Iris pigment epithelial cell (primary cell): ENCODE data around the gene PCDHB12.
"Not testable (repeated sequence)": the region's sequence is repeated elsewhere in the genome, so short reads cannot be mapped to it uniquely, and the experiment has no call there.

Experiments
- DNase-seq: peaks from one replicate; pipeline ENCODE4 v3.0.0-alpha.2; 2011; ENCODE audit warnings: low read depth

The PCDHB12 gene

DNA sequence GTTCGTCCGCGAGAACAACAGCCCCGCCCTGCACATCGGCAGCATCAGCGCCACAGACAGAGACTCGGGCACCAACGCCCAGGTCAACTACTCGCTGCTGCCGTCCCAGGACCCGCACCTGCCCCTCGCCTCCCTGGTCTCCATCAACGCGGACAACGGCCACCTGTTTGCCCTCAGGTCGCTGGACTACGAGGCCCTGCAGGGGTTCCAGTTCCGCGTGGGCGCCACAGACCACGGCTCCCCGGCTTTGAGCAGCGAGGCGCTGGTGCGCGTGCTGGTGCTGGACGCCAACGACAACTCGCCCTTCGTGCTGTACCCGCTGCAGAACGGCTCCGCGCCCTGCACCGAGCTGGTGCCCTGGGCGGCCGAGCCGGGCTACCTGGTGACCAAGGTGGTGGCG lies 1.8 kb downstream of the PCDHB12 start:
- DNase-seq = not testable (repeated sequence)

DNA sequence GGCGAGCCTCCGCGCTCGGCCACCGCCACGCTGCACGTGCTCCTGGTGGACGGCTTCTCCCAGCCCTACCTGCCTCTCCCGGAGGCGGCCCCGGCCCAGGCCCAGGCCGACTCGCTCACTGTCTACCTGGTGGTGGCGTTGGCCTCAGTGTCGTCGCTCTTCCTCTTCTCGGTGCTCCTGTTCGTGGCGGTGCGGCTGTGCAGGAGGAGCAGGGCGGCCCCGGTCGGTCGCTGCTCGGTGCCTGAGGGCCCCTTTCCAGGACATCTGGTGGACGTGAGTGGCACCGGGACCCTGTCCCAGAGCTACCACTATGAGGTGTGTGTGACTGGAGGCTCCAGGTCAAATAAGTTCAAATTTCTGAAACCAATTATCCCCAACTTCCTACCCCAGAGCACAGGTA lies 2.3 kb downstream of the PCDHB12 start:
- not testable (repeated sequence) for DNase-seq

DNA sequence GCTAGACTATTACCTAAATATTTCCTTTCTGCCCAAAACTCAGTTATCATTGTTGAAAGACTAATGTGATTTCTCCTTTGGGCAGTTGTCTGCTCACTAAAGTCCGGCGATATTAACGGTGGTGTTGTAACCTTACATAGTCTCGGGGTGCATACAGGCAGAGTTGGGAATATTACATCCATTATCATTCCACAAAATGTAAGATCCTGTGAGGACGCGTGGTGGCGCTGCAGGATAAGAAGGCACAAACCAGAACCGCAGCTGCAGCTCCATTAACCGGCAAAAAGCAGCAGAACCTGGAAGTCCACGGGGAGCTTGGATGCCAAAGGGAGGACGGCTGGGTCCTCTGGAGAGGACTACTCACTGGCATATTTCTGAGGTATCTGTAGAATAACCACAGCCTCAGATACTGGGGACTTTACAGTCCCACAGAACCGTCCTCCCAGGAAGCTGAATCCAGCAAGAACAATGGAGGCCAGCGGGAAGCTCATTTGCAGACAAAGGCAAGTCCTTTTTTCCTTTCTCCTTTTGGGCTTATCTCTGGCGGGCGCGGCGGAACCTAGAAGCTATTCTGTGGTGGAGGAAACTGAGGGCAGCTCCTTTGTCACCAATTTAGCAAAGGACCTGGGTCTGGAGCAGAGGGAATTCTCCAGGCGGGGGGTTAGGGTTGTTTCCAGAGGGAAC lies 5.3 kb downstream of the PCDHB12 start, which contains the start of gene PCDHB13:
Gene PCDHB13 (plus strand): TSS at position 264 of the 684 bp plus-strand sequence. CDS start 205 bp downstream, at position 469.
- peak; percentile 25 for DNase-seq

DNA sequence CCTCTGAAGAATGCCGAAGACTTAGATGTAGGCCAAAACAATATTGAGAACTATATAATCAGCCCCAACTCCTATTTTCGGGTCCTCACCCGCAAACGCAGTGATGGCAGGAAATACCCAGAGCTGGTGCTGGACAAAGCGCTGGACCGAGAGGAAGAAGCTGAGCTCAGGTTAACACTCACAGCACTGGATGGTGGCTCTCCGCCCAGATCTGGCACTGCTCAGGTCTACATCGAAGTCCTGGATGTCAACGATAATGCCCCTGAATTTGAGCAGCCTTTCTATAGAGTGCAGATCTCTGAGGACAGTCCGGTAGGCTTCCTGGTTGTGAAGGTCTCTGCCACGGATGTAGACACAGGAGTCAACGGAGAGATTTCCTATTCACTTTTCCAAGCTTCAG lies 6.1 kb downstream of the PCDHB12 start:
- not testable (repeated sequence) for DNase-seq

DNA sequence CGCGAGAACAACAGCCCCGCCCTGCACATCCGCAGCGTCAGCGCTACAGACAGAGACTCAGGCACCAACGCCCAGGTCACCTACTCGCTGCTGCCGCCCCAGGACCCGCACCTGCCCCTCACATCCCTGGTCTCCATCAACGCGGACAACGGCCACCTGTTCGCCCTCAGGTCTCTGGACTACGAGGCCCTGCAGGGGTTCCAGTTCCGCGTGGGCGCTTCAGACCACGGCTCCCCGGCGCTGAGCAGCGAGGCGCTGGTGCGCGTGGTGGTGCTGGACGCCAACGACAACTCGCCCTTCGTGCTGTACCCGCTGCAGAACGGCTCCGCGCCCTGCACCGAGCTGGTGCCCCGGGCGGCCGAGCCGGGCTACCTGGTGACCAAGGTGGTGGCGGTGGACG lies 7.0 kb downstream of the PCDHB12 start:
- not testable (repeated sequence) for DNase-seq

DNA sequence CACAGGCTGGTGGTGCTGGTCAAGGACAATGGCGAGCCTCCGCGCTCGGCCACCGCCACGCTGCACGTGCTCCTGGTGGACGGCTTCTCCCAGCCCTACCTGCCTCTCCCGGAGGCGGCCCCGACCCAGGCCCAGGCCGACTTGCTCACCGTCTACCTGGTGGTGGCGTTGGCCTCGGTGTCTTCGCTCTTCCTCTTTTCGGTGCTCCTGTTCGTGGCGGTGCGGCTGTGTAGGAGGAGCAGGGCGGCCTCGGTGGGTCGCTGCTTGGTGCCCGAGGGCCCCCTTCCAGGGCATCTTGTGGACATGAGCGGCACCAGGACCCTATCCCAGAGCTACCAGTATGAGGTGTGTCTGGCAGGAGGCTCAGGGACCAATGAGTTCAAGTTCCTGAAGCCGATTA lies 7.5 kb downstream of the PCDHB12 start:
- DNase-seq = not testable (repeated sequence)

GRCh38 chr5:141223112-141223783 lies 14.7 kb downstream of the PCDHB12 start, which contains the start of gene PCDHB14:
Gene PCDHB14, plus strand, starts transcription at chr5:141223343. Its CDS starts 163 bp downstream, at chr5:141223506.
- peak; percentile 28 for DNase-seq

- not testable (repeated sequence) for DNase-seq
These were observed 16.3 kb downstream of the PCDHB12 start for GRCh38 chr5:141224844-141225243.

- not testable (repeated sequence) for DNase-seq
These were observed 16.9 kb downstream of the PCDHB12 start for GRCh38 chr5:141225421-141225820.

- no peak for DNase-seq
These were observed 25.7 kb downstream of the PCDHB12 start for GRCh38 chr5:141234109-141234667.

GRCh38 chr5:141235922-141236321 lies 27.4 kb downstream of the PCDHB12 start:
- not testable (repeated sequence) for DNase-seq

DNA sequence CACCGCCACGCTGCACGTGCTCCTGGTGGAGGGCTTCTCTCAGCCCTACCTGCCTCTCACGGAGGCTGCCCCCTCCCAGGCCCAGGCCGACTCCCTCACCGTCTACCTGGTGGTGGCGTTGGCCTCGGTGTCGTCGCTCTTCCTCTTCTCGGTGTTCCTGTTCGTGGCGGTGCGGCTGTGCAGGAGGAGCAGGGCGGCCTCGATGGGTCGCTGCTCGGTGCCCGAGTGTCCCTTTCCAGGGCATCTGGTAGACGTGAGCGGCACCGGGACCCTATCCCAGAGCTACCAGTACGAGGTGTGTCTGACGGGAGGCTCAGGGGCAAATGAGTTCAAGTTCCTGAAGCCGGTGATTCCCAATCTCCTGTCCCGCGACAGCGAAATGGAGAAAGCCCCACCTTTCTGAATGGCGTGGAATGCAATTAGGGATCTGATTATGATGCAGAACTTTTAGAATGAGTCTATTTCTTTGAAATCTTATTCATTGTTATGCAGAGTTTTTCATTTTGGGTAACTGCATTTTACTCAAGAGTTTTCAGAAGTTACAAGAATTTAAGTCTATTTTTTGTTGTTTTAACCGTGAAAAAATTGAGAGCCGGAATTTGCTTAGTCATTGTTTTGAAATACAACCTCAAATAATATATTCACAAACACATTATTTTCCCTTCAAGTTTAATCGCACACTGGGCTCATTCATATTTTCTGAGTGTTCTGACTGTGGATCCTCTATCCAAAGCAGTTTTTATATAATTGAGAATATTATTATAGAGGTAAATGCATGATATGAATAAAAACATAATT lies 28.2 kb downstream of the PCDHB12 start:
- no peak for DNase-seq

DNA sequence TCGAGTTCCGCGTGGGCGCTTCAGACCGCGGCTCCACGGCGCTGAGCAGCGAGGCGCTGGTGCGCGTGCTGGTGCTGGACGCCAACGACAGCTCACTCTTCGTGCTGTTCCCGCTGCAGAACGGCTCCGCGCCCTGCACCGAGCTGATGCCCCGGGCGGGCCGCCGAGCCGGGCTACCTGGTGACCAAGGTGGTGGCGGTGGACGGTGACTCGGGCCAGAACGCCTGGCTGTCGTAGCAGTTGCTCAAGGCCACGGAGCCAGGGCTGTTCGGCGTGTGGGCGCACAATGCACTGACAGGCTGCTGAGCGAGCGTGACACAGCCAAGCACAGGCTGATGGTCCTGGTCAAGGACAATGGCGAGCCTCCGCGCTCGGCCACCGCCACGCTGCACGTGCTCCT lies 33.0 kb downstream of the PCDHB12 start:
- no peak for DNase-seq

- no peak for DNase-seq
These were observed 36.8 kb downstream of the PCDHB12 start, which contains the start of gene PCDHB15 for GRCh38 chr5:141245250-141245717. Gene PCDHB15, plus strand, starts transcription at chr5:141245395. Its CDS starts 184 bp downstream, at chr5:141245579.

GRCh38 chr5:141246971-141247370 lies 38.5 kb downstream of the PCDHB12 start:
- not testable (repeated sequence) for DNase-seq

DNA sequence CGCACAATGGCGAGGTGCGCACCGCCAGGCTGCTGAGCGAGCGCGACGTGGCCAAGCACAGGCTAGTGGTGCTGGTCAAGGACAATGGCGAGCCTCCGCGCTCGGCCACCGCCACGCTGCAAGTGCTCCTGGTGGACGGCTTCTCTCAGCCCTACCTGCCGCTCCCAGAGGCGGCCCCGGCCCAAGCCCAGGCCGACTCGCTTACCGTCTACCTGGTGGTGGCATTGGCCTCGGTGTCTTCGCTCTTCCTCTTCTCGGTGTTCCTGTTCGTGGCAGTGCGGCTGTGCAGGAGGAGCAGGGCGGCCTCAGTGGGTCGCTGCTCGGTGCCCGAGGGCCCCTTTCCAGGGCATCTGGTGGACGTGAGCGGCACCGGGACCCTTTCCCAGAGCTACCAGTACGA lies 38.9 kb downstream of the PCDHB12 start:
- not testable (repeated sequence) for DNase-seq

- no peak for DNase-seq
These were observed 42.1 kb downstream of the PCDHB12 start for GRCh38 chr5:141250576-141250975.

GRCh38 chr5:141258464-141258863 lies 49.9 kb downstream of the PCDHB12 start:
- no peak for DNase-seq

- DNase-seq = no peak
These were observed 50.4 kb downstream of the PCDHB12 start for GRCh38 chr5:141258948-141259347.

GRCh38 chr5:141260458-141261237 lies 52.1 kb downstream of the PCDHB12 start:
- DNase-seq = peak; percentile 12

GRCh38 chr5:141261238-141261546 lies 52.7 kb downstream of the PCDHB12 start:
- DNase-seq = no peak
